ENCODE measurements around the gene ZNF569.
A peak's percentile ranks its signal among the peaks of the same experiment; 100 is the strongest.
"Not testable (repeated sequence)": the region's sequence is repeated elsewhere in the genome, so short reads cannot be mapped to it uniquely, and the experiment has no call there.

ZNF569 gene

GRCh38 chr19:37466798-37467607, at the start of gene ZNF569:
TSS of gene ZNF569 (minus strand) at chr19:37467444. CDS start at chr19:37444921, 22,523 bp downstream.
- peak; percentile 73 to 87 for DNase-seq

GRCh38 chr19:37513397-37513796, 46.2 kb upstream of the ZNF569 start:
- DNase-seq: no peak

GRCh38 chr19:37511821-37512220, 44.6 kb upstream of the ZNF569 start:
- no peak for DNase-seq

GRCh38 chr19:37511186-37511585, 43.9 kb upstream of the ZNF569 start:
- no peak for DNase-seq

GRCh38 chr19:37507167-37507464, 39.9 kb upstream of the ZNF569 start:
- no peak for DNase-seq

- DNase-seq: no peak
These were observed 39.3 kb upstream of the ZNF569 start, which contains the start of gene ZNF793 for GRCh38 chr19:37506387-37507166. TSS of gene ZNF793 (plus strand) at chr19:37506939. CDS start at chr19:37523440, 16,501 bp downstream.

- DNase-seq: no peak
These were observed 38.7 kb upstream of the ZNF569 start for GRCh38 chr19:37505958-37506386.

GRCh38 chr19:37492213-37492612, 25.0 kb upstream of the ZNF569 start:
- DNase-seq: no peak

- no peak for DNase-seq
These were observed 17.3 kb upstream of the ZNF569 start for GRCh38 chr19:37484406-37485168.

GRCh38 chr19:37472165-37472564, 4.9 kb upstream of the ZNF569 start:
- DNase-seq: no peak

GRCh38 chr19:37470216-37470615, 3.0 kb upstream of the ZNF569 start:
- no peak for DNase-seq

- DNase-seq: peak; percentile 31 to 86
These were observed 1.9 kb upstream of the ZNF569 start, which contains the start of gene ZNF570 for GRCh38 chr19:37468961-37469777. TSS of gene ZNF570 (plus strand) at chr19:37469356. CDS start at chr19:37470355, 999 bp downstream.

- DNase-seq: no peak
These were observed 405 bp upstream of the ZNF569 start for GRCh38 chr19:37467608-37468090.

GRCh38 chr19:37466277-37466797, 907 bp downstream of the ZNF569 start:
- no peak for DNase-seq

GRCh38 chr19:37452500-37453245, 14.6 kb downstream of the ZNF569 start:
- no peak for DNase-seq

- no peak for DNase-seq
These were observed 53.7 kb downstream of the ZNF569 start for GRCh38 chr19:37413313-37414084.

GRCh38 chr19:37412700-37413099, 54.5 kb downstream of the ZNF569 start:
- no peak for DNase-seq

GRCh38 chr19:37406140-37406846, 61.0 kb downstream of the ZNF569 start:
- not testable (repeated sequence) for DNase-seq

- no peak for DNase-seq
These were observed 63.8 kb downstream of the ZNF569 start for GRCh38 chr19:37403403-37403802.

GRCh38 chr19:37401078-37401477, 66.2 kb downstream of the ZNF569 start:
- DNase-seq: no peak
